ENCODE measurements around the gene PLA2G5. TPM values are rescaled to one million over a fixed set of nuclear protein-coding genes. Genes with fewer than 3 reads are reported as not detected.

PLA2G5 gene
- total RNA-seq, 1 experiment from 2014 or later = not detected

- Mint-ChIP-seq H3K4me1 (ENCODE audit: low read depth, unreplicated experiment) (no peaks in the 10 kb centered on the region), H3K4me3 (ENCODE audit: unreplicated experiment) (no peak overlapping the region), H3K27ac (ENCODE audit: unreplicated experiment) (no peak overlapping the region), H3K27me3 (ENCODE audit: insufficient read depth, unreplicated experiment) (no peaks in the 10 kb centered on the region), H3K36me3 (ENCODE audit: insufficient read depth, unreplicated experiment) (no peaks in the 10 kb centered on the region), H3K9me3 (ENCODE audit: unreplicated experiment) (no peaks in the 10 kb centered on the region)
- Histone ChIP-seq H3K4me1 (no peaks in the 10 kb centered on the region), H3K9me3 (no peaks in the 10 kb centered on the region), H3K27me3 (replicated peaks; ENCODE audit: control insufficient read depth, insufficient read depth, low read length) (no peaks in the 10 kb centered on the region), H3K36me3 (ENCODE audit: control insufficient read depth, insufficient read depth, low read length) (no peaks in the 10 kb centered on the region), H3K4me3 (ENCODE audit: low read depth, low read length) (no peak overlapping the region)
- ChIA-PET CTCF (no interaction called here), POLR2A (no interaction called here)
- DNase-seq = no peak
- no peak for TF ChIP-seq CTCF (IDR thresholded peaks at IDR 0.05; ENCODE audit: insufficient read depth in 1 of 2, low read depth in 1 of 2, low read length in 1 of 2, severe bottlenecking in 1 of 2, unreplicated experiment in 1 of 2)
- no TSS peak for BruUV-seq (replicated peaks)
- intact Hi-C loops (cut with micrococcal nuclease; ENCODE audit: unreplicated experiment) = no loop called here
These were observed 29.5 kb downstream of the PLA2G5 start for GRCh38 chr1:20099533-20099932.

- CTCF ChIA-PET = no interaction called here
- no peaks in the 10 kb centered on the region for H3K4me1 ChIP-seq
- DNase-seq = peak; percentile 32 to 35
- POLR2A ChIA-PET = no interaction called here
- TF ChIP-seq CTCF (IDR thresholded peaks at IDR 0.05; ENCODE audit: insufficient read depth in 1 of 2, low read depth in 1 of 2, low read length in 1 of 2, severe bottlenecking in 1 of 2, unreplicated experiment in 1 of 2) = peak; percentile 40 to 54
- no peaks in the 10 kb centered on the region for H3K9me3 Mint-ChIP-seq (ENCODE audit: unreplicated experiment)
- no peaks in the 10 kb centered on the region for H3K4me1 Mint-ChIP-seq (ENCODE audit: low read depth, unreplicated experiment)
- H3K36me3 Mint-ChIP-seq (ENCODE audit: insufficient read depth, unreplicated experiment) = no peaks in the 10 kb centered on the region
- no peaks in the 10 kb centered on the region for H3K27me3 Mint-ChIP-seq (ENCODE audit: insufficient read depth, unreplicated experiment)
- H3K4me3 ChIP-seq (ENCODE audit: low read depth, low read length) = no peak overlapping the region
- BruUV-seq (replicated peaks) = no TSS peak
- H3K27me3 ChIP-seq (replicated peaks; ENCODE audit: control insufficient read depth, insufficient read depth, low read length) = no peaks in the 10 kb centered on the region
- no peaks in the 10 kb centered on the region for H3K9me3 ChIP-seq
- H3K36me3 ChIP-seq (ENCODE audit: control insufficient read depth, insufficient read depth, low read length) = no peaks in the 10 kb centered on the region
- H3K4me3 Mint-ChIP-seq (ENCODE audit: unreplicated experiment) = no peak overlapping the region
- intact Hi-C loops (cut with micrococcal nuclease; ENCODE audit: unreplicated experiment) = loop anchor here (1.0 to 5.0 kb wide), 2 partner anchors 52 to 183 kb away; no protein-coding TSS in a partner anchor
- no peak overlapping the region for H3K27ac Mint-ChIP-seq (ENCODE audit: unreplicated experiment)
These were observed 30.8 kb downstream of the PLA2G5 start for GRCh38 chr1:20100632-20101355.

- no peak for TF ChIP-seq CTCF (IDR thresholded peaks at IDR 0.05; ENCODE audit: insufficient read depth in 1 of 2, low read depth in 1 of 2, low read length in 1 of 2, severe bottlenecking in 1 of 2, unreplicated experiment in 1 of 2)
- no peaks in the 10 kb centered on the region for H3K36me3 Mint-ChIP-seq (ENCODE audit: insufficient read depth, unreplicated experiment)
- Histone ChIP-seq H3K27me3 (replicated peaks; ENCODE audit: control insufficient read depth, insufficient read depth, low read length) (no peaks in the 10 kb centered on the region), H3K4me3 (ENCODE audit: low read depth, low read length) (no peak overlapping the region), H3K4me1 (no peaks in the 10 kb centered on the region), H3K9me3 (no peaks in the 10 kb centered on the region), H3K36me3 (ENCODE audit: control insufficient read depth, insufficient read depth, low read length) (no peaks in the 10 kb centered on the region)
- no peaks in the 10 kb centered on the region for H3K4me1 Mint-ChIP-seq (ENCODE audit: low read depth, unreplicated experiment)
- H3K27ac Mint-ChIP-seq (ENCODE audit: unreplicated experiment) = no peak overlapping the region
- peaks cover 9% of the 10 kb centered on the region for H3K9me3 Mint-ChIP-seq (ENCODE audit: unreplicated experiment)
- DNase-seq = no peak
- no peak overlapping the region for H3K4me3 Mint-ChIP-seq (ENCODE audit: unreplicated experiment)
- H3K27me3 Mint-ChIP-seq (ENCODE audit: insufficient read depth, unreplicated experiment) = no peaks in the 10 kb centered on the region
- BruUV-seq (replicated peaks) = no TSS peak
- CTCF ChIA-PET = no interaction called here
- intact Hi-C loops (cut with micrococcal nuclease; ENCODE audit: unreplicated experiment) = loop anchor here (5.0 kb wide), 1 partner anchor 186 kb away; no protein-coding TSS in a partner anchor
- POLR2A ChIA-PET = no interaction called here
These were observed 32.9 kb downstream of the PLA2G5 start for GRCh38 chr1:20102875-20103274.

All from Caco-2 (cell line).